GM21528 (cell line): Measurements from ENCODE around the gene NR6A1.
"Not testable (repeated sequence)": the region's sequence is repeated elsewhere in the genome, so short reads cannot be mapped to it uniquely, and the experiment has no call there.

Source experiments
- ATAC-seq: cut with Tn5 transposase; IDR thresholded peaks from one replicate; pipeline ENCODE4 v1.9.1; 2021; ENCODE audit warnings: mild to moderate bottlenecking, moderate library complexity; ENCODE audit not compliant: unreplicated experiment, low FRiP score

NR6A1 gene

GRCh38 chr9:124764774-124765438 lies 6.2 kb downstream of the NR6A1 start:
- ATAC-seq: no peak

- no peak for ATAC-seq
Observed at GRCh38 chr9:124762633-124763032, 8.5 kb downstream of the NR6A1 start.

- ATAC-seq: no peak
Observed at GRCh38 chr9:124761710-124762109, 9.4 kb downstream of the NR6A1 start.

GRCh38 chr9:124761196-124761595 lies 9.9 kb downstream of the NR6A1 start:
- no peak for ATAC-seq

GRCh38 chr9:124760719-124761118 lies 10.4 kb downstream of the NR6A1 start:
- ATAC-seq: no peak

- no peak for ATAC-seq
Observed at GRCh38 chr9:124759327-124759726, 11.8 kb downstream of the NR6A1 start.

- no peak for ATAC-seq
Observed at GRCh38 chr9:124758691-124759090, 12.4 kb downstream of the NR6A1 start.

GRCh38 chr9:124758061-124758460 lies 13.1 kb downstream of the NR6A1 start:
- ATAC-seq: no peak

GRCh38 chr9:124757616-124758015 lies 13.5 kb downstream of the NR6A1 start:
- no peak for ATAC-seq

GRCh38 chr9:124756011-124756410 lies 15.1 kb downstream of the NR6A1 start:
- no peak for ATAC-seq

- ATAC-seq: no peak
Observed at GRCh38 chr9:124755061-124755460, 16.1 kb downstream of the NR6A1 start.

GRCh38 chr9:124754289-124754688 lies 16.8 kb downstream of the NR6A1 start:
- ATAC-seq: no peak

GRCh38 chr9:124752967-124753366 lies 18.1 kb downstream of the NR6A1 start:
- ATAC-seq: no peak

- ATAC-seq: no peak
Observed at GRCh38 chr9:124749781-124750180, 21.3 kb downstream of the NR6A1 start.

- ATAC-seq: no peak
Observed at GRCh38 chr9:124749284-124749683, 21.8 kb downstream of the NR6A1 start.

- ATAC-seq: no peak
Observed at GRCh38 chr9:124747065-124747464, 24.0 kb downstream of the NR6A1 start.

GRCh38 chr9:124743686-124744348 lies 27.3 kb downstream of the NR6A1 start:
- no peak for ATAC-seq

- ATAC-seq: no peak
Observed at GRCh38 chr9:124742940-124743339, 28.2 kb downstream of the NR6A1 start.

- no peak for ATAC-seq
Observed at GRCh38 chr9:124741662-124742061, 29.4 kb downstream of the NR6A1 start.

- ATAC-seq: no peak
Observed at GRCh38 chr9:124741149-124741548, 30.0 kb downstream of the NR6A1 start.

GRCh38 chr9:124739360-124739759 lies 31.8 kb downstream of the NR6A1 start:
- ATAC-seq: no peak

- not testable (repeated sequence) for ATAC-seq
Observed at GRCh38 chr9:124738075-124738474, 33.0 kb downstream of the NR6A1 start.
